NCI-H1930 (cell line): Measurements from ENCODE around the gene HS3ST1.
"Not testable (repeated sequence)": the region's sequence is repeated elsewhere in the genome, so short reads cannot be mapped to it uniquely, and the experiment has no call there.

Source experiments
- DNase-seq, 2 experiments: peaks; one replicate each; lab custom pipeline; 2025; lab: John Stamatoyannopoulos, UW

The HS3ST1 gene

DNA sequence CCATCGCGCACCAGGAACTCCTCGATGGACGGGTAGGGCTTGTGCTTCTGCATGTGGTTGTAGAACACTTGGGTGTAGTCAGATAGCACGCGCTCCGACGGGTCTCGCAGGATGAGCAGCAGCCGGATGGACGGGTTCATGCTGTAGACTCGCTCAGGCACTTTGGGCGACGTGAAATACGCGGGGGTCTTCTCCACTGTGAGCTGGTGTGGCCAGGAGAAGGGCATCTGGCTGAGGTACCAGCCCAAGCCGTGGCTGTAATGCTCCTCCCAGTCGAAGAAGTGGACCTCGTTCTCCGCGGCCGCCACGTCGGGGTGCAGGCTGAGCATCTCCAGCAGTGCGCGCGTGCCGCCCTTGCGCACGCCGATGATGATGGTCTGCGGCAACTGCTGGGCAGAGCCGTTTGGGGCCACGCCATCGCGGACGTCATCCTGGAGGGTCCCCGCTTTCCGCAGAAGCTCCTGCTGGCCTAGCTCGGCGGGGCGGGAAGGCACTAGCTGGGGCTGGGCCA lies 29.2 kb downstream of the HS3ST1 start:
- DNase-seq: no peak

GRCh38 chr4:11397819-11398610 lies 30.7 kb downstream of the HS3ST1 start:
- no peak for DNase-seq

GRCh38 chr4:11397146-11397545 lies 31.5 kb downstream of the HS3ST1 start:
- no peak for DNase-seq

DNA sequence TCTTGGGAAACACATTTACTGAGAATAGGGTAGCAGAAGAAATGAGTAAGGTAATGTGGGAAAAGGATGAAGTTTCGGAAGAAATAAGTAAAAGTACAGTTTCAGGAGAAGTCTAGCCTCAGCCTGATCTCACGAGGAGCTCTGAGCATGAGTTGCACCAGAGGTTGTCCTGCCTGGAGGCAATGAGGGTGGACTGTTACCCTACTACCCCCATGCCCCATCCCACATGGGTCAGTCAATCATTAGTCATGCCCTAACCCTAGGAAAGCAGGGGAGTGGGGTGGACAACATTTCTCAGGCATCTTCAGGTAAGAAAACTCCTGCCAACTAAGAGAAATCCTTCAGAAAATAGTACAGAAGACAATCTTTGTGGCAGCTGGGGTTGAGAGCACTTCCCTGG lies 35.1 kb downstream of the HS3ST1 start:
- no peak for DNase-seq

GRCh38 chr4:11384072-11384471 lies 44.6 kb downstream of the HS3ST1 start:
- DNase-seq: not testable (repeated sequence)

DNA sequence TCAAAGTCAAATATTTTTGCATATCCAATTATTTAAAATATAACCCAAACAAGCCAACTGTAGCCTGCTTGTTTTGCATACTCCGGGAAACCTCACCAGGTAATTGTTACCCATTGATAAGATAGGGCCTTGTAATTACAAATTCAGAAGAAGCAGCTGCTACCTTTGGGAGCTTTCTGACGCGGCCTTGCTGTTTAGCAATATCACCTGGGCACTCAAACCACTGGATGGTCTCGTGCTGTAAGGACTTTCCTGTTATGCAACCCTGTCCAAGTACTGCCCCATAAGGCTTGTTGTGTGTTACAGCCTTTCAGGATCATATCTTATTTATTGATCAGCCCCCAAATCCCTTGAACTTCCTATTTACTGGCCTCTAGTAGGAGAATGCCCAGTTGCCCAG lies 52.1 kb downstream of the HS3ST1 start:
- no peak for DNase-seq

- no peak for DNase-seq
Measured at GRCh38 chr4:11376146-11376545, 52.5 kb downstream of the HS3ST1 start.

DNA sequence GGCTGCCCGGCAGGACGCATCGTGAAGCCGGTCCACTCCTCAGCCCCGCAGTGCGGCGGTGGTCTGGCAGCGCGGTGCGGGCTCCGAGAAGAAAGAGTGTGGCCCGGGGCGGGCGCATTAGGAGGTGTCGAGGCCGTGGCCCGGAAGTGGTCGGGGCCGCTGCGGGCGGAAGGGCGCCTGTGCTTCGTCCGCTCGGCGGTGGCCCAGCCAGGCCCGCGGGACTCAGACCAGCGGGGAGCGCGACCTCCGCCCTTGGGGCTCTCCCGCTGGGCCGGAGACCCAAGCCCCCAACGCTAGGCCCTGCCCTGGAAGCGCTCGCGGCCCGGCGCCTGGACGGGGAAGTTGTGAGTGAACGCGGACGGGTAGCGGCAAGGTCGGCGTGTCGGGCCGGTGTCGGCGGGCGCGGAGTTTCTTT lies 60.0 kb downstream of the HS3ST1 start:
- DNase-seq: no peak

DNA sequence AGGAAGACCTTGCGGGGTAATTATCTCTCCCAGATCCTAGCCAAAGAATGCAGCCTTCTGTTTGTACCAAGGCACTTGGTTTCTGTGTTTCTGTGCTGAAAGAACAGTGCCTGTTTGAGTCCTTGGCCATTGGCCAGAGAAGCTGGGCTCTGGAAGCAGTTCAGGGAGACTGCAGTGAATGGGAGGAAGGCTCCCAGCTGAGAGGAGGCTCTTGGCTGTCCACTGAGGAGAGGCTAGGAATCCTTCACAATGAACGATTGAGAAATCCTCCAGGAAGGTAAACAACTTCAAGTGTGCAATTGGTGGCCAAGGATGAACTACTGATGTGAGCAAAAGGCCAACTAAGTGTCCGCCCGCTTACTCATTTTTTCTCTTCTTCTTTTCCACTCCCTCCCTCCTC lies 61.3 kb downstream of the HS3ST1 start:
- no peak for DNase-seq

GRCh38 chr4:11366859-11367258 lies 61.8 kb downstream of the HS3ST1 start:
- no peak for DNase-seq

DNA sequence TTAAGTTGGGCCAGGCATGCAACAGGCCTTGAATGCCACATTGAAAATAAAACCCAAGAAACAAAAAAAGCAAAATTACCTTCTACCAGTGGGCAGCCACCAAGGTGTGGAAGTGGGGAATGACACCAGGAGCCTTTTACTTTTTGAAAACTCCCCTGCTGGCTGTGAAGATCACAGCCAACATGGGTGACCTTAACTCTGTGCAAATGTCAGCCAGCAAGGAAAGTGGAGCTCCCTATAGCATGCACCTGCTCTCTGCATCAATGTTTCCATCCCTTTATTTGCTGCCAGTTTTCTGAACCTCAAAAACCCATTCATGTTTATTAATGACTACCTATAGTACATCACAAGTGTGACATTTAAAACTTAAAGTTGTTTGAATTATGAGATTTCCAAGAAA lies 63.7 kb downstream of the HS3ST1 start:
- DNase-seq: no peak

- no peak for DNase-seq
Measured at GRCh38 chr4:11359591-11359990, 69.1 kb downstream of the HS3ST1 start.

DNA sequence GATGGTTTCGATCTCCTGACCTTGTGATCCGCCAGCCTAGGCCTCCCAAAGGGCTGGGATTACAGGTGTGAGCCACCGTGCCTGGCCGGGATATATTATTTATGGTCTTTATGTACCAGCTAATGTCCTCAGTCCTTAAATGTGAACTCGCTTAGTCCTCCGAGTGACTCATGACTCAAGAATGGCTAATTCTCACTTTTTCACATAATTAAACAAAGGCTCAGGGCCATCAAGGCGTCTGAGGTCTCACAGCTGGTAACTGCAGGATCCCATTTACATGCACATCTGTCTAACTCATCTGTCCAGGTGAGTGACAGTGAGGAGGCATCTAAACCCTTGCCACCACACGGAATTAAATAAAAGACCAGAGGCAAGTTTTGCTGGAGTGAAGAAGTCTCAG lies 73.5 kb downstream of the HS3ST1 start:
- DNase-seq: no peak

DNA sequence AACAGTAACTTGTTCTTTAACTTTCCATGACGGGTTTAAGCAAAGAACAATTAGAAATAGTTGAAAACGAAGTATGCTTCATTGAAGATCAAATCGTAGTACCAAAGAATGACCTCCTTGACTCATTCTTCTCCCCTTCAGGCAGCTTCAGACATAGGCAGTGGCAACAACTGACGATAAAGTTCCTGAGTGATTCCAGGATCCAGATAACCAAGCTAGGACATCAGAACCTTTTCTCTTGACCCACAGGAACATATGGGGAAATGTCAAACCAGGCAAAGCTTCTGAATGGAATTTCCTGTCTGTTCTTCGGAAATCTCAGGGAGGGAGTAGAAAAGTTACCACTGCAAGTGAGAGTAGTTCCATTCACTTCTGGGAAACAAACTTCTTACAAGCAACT lies 74.2 kb downstream of the HS3ST1 start:
- DNase-seq: no peak

- DNase-seq: no peak
Measured at GRCh38 chr4:11348449-11349088, 80.1 kb downstream of the HS3ST1 start.

DNA sequence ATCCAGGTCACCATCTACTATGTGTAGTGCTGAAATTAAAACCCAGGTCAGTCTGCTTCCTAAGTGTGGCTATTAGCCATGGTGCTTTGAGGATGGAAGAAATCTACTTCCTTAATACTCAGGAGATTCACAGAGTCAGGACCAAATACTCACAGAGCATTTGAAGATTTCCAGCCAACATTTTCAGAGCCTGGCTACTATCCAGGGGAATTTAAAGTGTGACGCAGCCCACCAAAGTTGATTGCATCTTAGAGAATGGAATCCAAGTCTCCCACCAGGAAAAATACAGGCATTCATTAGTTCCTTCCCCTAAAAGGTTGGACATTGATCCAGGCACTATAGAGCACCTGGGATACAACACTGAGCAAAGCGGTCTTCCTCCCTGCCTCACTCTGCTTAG lies 83.8 kb downstream of the HS3ST1 start:
- DNase-seq: no peak

GRCh38 chr4:11343536-11343935 lies 85.2 kb downstream of the HS3ST1 start:
- no peak for DNase-seq
